Activated naive CD4-positive, alpha-beta T cell treated with anti-CD3 and anti-CD28 coated beads, Interleukin-2, amount 50 U/mL, for 24 hours (primary cell): ENCODE measurements around the gene RNF180.

Experiments used
- H3K27ac Mint-ChIP-seq: one replicate; pipeline ENCODE4 v1.8.0; 2021; ENCODE audit warnings: mild to moderate bottlenecking, mixed read lengths
- H3K27me3 Mint-ChIP-seq: one replicate; pipeline ENCODE4 v1.8.0; 2021; ENCODE audit warnings: mixed read lengths
- H3K36me3 Mint-ChIP-seq: one replicate; pipeline ENCODE4 v1.8.0; 2021; ENCODE audit warnings: mixed read lengths
- H3K4me1 Mint-ChIP-seq: one replicate; pipeline ENCODE4 v1.8.0; 2021; ENCODE audit warnings: mixed read lengths
- H3K4me3 Mint-ChIP-seq: one replicate; pipeline ENCODE4 v1.8.0; 2021; ENCODE audit warnings: mild to moderate bottlenecking, mixed read lengths
- H3K9me3 Mint-ChIP-seq: one replicate; pipeline ENCODE4 v1.8.0; 2021; ENCODE audit warnings: mixed read lengths

The RNF180 gene

DNA sequence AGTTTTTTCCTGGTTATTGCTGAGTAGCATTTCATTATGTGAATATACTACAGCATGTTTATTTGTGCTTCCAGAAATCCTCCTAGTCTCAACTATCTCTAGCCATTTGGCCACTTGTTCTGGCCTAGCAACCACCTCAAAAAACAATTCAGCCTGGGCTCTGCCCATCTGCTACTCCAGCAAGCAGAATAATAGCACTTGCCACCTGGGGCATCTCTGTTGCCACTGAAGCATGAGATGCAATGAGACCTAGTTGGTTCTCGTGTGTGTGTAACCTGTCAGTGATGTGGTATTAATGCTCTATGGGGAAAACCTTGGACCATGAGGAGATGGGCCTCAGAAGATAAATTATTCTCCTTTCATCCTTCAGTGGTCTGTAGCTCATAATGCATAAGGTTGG lies 129.5 kb downstream of the RNF180 start:
- H3K36me3 Mint-ChIP-seq: no peaks in the 10 kb centered on the region
- H3K27me3 Mint-ChIP-seq: no peaks in the 10 kb centered on the region
- no peak overlapping the region for H3K27ac Mint-ChIP-seq
- H3K4me1 Mint-ChIP-seq: no peaks in the 10 kb centered on the region
- peaks cover 8% of the 10 kb centered on the region for H3K9me3 Mint-ChIP-seq
- H3K4me3 Mint-ChIP-seq: no peak overlapping the region

DNA sequence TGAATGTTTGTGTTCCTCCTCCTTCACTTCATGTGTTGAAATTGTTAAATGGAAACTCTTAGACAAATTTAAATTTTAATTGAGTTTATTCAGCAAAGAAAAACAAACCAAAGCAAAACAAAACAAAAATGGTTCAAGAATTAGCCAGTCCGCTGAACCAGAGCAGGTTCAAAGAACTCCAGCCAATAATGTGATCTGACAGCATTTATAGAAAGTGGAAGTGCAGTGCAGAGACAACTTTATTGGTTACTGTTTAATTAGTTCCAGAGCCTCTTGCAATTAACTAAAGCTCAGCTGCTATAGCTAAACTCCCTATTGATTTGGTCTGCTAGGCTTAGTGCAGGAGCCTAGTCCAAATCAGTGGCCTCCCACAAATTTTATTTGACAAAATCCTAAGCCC lies 132.9 kb downstream of the RNF180 start:
- H3K27me3 Mint-ChIP-seq: no peaks in the 10 kb centered on the region
- H3K36me3 Mint-ChIP-seq: no peaks in the 10 kb centered on the region
- no peaks in the 10 kb centered on the region for H3K4me1 Mint-ChIP-seq
- no peak overlapping the region for H3K4me3 Mint-ChIP-seq
- H3K9me3 Mint-ChIP-seq: peaks cover 8% of the 10 kb centered on the region
- H3K27ac Mint-ChIP-seq: no peak overlapping the region

DNA sequence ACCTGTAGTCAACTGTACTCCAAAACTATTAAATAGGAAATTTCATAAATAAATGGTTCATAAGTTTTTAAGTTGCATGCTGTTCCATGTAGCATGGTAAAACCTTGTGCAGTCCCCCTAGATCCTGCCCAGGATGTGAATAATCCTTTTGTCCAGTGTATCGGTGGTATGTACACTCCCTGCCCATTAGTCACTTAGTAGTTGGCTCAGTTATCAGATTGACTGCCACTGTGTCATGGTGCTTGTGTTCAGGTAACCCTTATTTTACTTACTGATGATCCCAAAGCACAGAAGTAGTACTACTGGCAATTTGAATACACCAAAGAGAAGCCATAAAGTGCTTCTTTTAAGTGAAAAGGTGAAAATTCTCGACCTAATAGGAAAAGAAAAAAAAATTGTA lies 134.2 kb downstream of the RNF180 start:
- H3K9me3 Mint-ChIP-seq: peaks cover 8% of the 10 kb centered on the region
- H3K36me3 Mint-ChIP-seq: no peaks in the 10 kb centered on the region
- H3K4me3 Mint-ChIP-seq: no peak overlapping the region
- H3K27ac Mint-ChIP-seq: no peak overlapping the region
- H3K27me3 Mint-ChIP-seq: no peaks in the 10 kb centered on the region
- no peaks in the 10 kb centered on the region for H3K4me1 Mint-ChIP-seq

DNA sequence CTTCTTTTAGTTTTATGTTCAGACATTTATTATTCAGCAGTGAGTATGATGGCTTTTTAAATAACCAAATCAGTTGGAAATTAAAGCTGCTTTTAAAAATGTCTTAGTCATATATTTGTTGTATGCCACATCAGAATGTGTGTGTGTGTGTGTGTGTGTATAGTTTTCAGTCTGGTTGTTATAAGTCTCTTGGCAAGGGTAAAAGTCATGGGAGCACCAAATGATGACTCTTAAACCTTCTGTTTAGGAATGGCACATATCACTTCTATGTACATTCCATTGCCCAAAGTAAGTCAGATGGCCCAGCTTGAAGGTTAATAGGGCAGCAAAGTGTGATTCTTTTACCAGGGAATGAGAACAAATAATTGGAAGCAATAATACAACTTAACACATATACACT lies 135.9 kb downstream of the RNF180 start:
- Mint-ChIP-seq H3K36me3 (no peaks in the 10 kb centered on the region), H3K27ac (no peak overlapping the region), H3K4me3 (no peak overlapping the region), H3K27me3 (no peaks in the 10 kb centered on the region), H3K4me1 (no peaks in the 10 kb centered on the region), H3K9me3 (peaks cover 8% of the 10 kb centered on the region)

DNA sequence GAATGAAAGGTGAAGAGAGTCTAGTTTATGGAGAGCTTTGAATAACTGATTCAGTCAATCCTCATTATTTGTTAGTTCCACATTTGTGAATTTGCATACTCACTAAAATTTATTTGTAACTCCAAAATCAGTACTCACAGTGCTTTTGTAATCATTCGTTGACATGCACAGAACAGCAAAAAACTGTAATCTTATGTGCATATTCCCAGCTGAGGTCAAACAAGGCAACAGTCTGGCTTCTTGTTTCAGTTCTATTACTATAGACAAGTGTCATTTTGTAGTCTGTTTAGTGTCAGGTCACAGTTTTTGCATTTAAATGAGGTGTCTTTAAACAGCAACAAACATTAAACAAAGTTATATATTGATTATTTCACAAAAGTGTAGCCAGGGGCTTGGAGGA lies 142.5 kb downstream of the RNF180 start:
- H3K4me3 Mint-ChIP-seq: no peak overlapping the region
- no peak overlapping the region for H3K27ac Mint-ChIP-seq
- no peaks in the 10 kb centered on the region for H3K27me3 Mint-ChIP-seq
- no peaks in the 10 kb centered on the region for H3K4me1 Mint-ChIP-seq
- peaks cover 5% of the 10 kb centered on the region for H3K9me3 Mint-ChIP-seq
- no peaks in the 10 kb centered on the region for H3K36me3 Mint-ChIP-seq

DNA sequence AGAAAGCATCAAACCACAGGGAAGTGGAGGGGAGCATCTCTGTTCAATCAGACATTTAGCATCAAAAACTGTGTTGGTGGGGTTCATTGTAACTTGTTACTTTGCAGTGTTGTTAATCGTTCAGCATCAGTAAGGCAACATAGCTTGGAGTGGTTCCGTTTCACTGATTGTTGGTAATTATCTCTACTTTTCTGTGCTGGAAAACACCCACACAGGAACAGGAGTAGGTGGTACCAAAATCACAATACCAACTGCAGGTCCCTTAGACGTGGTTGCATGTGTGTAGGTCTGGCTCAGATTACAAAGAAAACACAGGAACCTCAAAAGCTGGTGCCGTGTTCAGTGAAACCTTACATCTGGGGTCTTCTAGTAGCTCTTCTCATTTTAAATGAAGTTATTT lies 146.8 kb downstream of the RNF180 start:
- no peaks in the 10 kb centered on the region for H3K4me1 Mint-ChIP-seq
- no peak overlapping the region for H3K4me3 Mint-ChIP-seq
- H3K27ac Mint-ChIP-seq: no peak overlapping the region
- H3K36me3 Mint-ChIP-seq: no peaks in the 10 kb centered on the region
- H3K27me3 Mint-ChIP-seq: no peaks in the 10 kb centered on the region
- H3K9me3 Mint-ChIP-seq: peaks cover 5% of the 10 kb centered on the region

DNA sequence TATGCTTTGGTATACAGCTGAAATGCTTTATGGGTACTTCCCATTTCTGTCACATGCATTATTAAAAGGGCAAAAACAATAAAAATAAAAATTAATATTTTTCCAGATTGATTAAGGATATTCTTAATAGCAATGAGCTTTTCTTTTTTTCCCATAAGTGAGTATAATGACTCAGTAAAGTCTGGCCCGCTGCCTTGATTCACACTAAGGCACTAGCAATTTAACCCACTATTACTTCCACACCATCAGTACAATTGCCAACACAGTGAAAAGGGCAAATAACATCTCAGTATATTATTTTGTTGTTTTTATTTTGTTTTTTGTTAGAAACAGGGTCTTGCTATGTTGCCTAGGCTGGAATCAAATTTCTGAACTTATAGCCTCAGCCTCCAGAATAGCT lies 150.1 kb downstream of the RNF180 start:
- no peaks in the 10 kb centered on the region for H3K4me1 Mint-ChIP-seq
- no peaks in the 10 kb centered on the region for H3K27me3 Mint-ChIP-seq
- H3K9me3 Mint-ChIP-seq: no peaks in the 10 kb centered on the region
- no peak overlapping the region for H3K4me3 Mint-ChIP-seq
- no peak overlapping the region for H3K27ac Mint-ChIP-seq
- H3K36me3 Mint-ChIP-seq: no peaks in the 10 kb centered on the region

DNA sequence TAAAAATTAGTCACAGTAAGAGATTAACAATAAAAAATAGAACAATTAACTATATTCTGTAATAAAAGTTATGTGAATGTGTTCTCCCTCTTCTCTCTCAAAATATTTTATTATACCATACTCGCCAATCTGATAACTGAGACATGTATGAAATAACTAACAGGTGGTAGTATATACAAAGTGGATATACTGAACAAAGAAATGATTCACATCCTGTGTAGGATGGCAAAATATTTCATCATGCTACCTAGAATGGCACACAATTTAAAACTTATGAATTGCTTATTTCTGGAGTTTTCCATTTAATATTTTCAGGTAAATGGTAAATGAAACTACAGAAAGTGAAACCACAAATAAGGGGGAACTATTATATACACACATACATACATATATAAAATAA lies 152.5 kb downstream of the RNF180 start:
- Mint-ChIP-seq H3K4me3 (no peak overlapping the region), H3K27ac (no peak overlapping the region), H3K4me1 (no peaks in the 10 kb centered on the region), H3K36me3 (no peaks in the 10 kb centered on the region), H3K27me3 (no peaks in the 10 kb centered on the region), H3K9me3 (no peaks in the 10 kb centered on the region)

DNA sequence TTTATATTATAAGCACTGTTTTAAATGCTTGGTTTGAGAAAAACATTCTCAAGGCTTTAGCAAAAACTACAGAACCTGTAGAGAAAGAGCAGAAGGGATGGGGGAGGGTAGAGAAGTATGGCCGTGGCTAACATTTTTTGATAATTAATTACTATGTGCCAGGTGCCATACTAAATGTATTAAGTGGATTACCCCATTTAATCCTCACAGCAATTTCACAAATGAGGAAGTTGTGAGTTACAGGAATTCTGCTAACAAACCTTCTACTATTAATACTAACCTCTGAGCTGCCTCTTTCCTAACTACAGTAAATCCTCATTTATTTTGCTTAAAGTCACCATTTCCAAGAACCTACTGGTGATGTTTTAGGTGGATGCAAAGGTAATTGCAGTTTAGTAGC lies 157.9 kb downstream of the RNF180 start:
- no peaks in the 10 kb centered on the region for H3K27me3 Mint-ChIP-seq
- H3K36me3 Mint-ChIP-seq: no peaks in the 10 kb centered on the region
- no peak overlapping the region for H3K4me3 Mint-ChIP-seq
- H3K9me3 Mint-ChIP-seq: no peaks in the 10 kb centered on the region
- H3K4me1 Mint-ChIP-seq: no peaks in the 10 kb centered on the region
- H3K27ac Mint-ChIP-seq: no peak overlapping the region

DNA sequence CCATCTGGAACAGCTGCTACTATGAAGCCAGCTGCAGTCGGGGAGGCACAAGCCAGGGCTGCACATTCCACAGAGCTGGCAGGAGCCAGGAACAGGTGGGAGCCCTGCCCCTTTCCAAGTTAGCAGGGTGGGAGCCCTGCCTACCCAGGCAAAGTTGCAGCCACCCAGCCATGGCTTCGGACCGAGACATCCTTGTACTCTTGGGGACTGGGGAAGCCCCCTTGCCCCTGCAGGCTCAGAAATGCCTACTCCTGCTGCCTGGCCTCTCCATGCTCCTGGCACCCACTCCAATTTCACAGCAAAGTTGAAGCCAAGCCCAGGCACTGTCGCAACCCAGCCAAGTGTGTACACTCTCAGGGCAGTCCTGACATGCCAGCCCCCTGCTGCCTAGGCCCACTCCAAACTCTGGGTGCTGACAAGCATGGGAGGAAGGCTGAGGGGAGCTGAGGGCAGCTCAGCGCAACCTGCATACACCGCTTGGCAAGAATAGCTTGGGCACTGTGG lies 165.1 kb downstream of the RNF180 start:
- Mint-ChIP-seq H3K27me3 (no peaks in the 10 kb centered on the region), H3K4me1 (no peaks in the 10 kb centered on the region), H3K27ac (no peak overlapping the region), H3K9me3 (no peaks in the 10 kb centered on the region), H3K36me3 (no peaks in the 10 kb centered on the region), H3K4me3 (no peak overlapping the region)

DNA sequence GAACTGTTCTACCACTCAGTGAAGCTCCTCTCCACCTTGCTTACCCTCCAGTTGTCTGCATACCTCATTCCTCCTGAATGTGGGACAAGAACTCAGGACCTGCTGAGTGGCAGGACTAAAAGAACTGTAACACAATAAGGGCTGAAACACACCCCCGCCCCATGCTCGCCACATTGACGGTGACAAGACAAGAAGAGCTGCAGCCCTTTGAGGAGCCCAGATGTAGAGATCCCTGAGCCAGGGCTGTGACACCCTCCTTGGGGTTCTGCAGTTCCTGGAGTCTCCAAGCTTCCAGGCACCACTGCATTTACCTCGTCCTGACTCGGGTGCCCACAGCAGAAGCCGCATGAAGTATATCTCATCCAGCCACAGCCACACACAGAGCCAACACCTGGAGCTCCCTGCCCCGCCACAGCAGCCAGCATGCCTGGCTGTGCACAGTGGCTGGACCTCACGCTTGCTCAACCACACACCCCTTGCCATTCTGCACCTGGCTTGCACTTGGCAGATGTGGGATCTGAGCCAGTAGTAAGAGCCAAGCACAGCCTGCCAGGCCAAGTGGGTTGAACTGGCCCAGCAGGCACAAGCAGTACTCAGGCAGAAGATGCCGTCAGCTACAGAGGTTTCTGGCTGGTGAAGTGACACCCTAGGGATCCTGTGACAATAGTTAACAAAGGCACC lies 166.1 kb downstream of the RNF180 start:
- Mint-ChIP-seq H3K27ac (no peak overlapping the region), H3K27me3 (no peaks in the 10 kb centered on the region), H3K4me3 (no peak overlapping the region), H3K9me3 (no peaks in the 10 kb centered on the region), H3K36me3 (no peaks in the 10 kb centered on the region), H3K4me1 (no peaks in the 10 kb centered on the region)

DNA sequence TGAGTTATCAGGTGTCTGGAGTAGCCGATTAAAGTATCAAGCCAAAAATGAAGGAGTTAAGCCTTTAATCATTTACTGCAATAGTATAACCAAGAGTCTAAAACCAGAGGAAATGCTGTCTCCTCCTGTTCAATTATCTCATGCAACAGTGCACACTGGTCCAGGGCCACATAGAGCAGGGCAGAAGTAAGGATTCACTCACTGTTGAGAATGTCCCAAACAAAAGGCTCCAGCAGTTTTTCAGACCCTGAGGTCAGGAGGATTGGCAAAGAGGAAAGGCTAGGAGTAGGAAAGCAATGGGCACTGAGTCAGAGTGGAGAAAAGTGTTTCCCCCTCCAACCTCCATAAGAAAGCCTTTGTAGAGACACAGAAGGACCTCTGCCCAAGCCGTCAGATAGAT lies 168.2 kb downstream of the RNF180 start:
- Mint-ChIP-seq H3K36me3 (no peaks in the 10 kb centered on the region), H3K4me3 (no peak overlapping the region), H3K9me3 (peaks cover 5% of the 10 kb centered on the region), H3K27me3 (no peaks in the 10 kb centered on the region), H3K27ac (no peak overlapping the region), H3K4me1 (no peaks in the 10 kb centered on the region)

DNA sequence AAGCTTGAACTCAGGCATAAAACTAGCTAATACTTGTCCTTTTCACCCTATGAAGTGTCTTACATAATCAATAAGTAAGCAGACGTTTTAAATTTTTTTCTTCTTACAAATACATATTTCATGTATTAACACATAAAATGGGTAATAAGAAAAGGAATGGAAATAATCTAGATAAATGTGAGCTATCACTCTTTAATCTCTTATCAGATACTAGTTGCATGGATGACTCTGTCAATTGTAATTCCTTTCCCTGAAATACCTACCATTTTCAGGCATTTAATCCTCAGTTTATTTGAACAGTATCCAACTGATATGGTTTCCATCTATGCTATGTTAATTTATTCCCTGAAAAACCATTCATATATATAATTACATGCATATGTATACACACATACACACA lies 174.1 kb downstream of the RNF180 start:
- Mint-ChIP-seq H3K27ac (no peak overlapping the region), H3K27me3 (no peaks in the 10 kb centered on the region), H3K9me3 (peaks cover 7% of the 10 kb centered on the region), H3K4me1 (no peaks in the 10 kb centered on the region), H3K4me3 (no peak overlapping the region), H3K36me3 (no peaks in the 10 kb centered on the region)

DNA sequence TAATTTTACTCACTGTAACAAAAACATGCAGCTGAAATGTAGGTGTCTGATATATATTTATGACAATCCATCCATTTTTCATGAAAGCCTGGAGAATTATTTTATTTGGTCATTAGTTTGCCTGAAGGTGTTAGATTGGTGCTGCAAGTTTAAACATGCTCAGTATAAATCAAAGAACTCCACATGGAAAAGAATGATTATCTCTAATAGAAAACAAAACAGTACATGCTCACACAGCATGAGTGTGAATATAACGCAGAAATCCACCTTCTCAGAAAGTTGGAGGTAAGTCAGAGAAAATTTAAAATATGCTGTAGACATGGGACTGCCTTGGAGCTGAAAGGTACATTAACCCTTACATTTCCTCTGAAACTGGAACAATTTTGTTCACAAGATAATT lies 174.7 kb downstream of the RNF180 start:
- Mint-ChIP-seq H3K27me3 (no peaks in the 10 kb centered on the region), H3K36me3 (no peaks in the 10 kb centered on the region), H3K9me3 (peaks cover 7% of the 10 kb centered on the region), H3K4me1 (no peaks in the 10 kb centered on the region), H3K27ac (no peak overlapping the region), H3K4me3 (no peak overlapping the region)

DNA sequence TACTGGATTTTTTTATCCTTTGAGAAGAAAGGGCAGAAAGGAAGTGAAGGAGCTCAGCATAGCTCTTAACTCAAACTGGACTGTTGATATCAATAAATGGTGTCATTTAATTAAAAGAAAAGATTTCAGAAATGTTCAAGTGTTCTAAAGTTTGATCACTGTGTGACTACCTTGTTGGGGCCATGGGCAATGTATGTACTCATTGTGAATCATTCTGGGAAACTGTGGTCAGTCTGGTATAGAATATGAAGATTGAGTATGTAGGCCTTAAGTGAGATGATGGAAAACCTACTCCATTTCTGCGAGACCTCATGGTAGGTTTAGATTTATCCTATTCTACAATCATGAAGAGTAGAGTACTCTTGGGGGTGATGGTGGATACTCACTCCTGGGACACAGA lies 175.7 kb downstream of the RNF180 start:
- no peak overlapping the region for H3K27ac Mint-ChIP-seq
- H3K27me3 Mint-ChIP-seq: no peaks in the 10 kb centered on the region
- peaks cover 7% of the 10 kb centered on the region for H3K9me3 Mint-ChIP-seq
- no peaks in the 10 kb centered on the region for H3K4me1 Mint-ChIP-seq
- H3K36me3 Mint-ChIP-seq: no peaks in the 10 kb centered on the region
- H3K4me3 Mint-ChIP-seq: no peak overlapping the region

DNA sequence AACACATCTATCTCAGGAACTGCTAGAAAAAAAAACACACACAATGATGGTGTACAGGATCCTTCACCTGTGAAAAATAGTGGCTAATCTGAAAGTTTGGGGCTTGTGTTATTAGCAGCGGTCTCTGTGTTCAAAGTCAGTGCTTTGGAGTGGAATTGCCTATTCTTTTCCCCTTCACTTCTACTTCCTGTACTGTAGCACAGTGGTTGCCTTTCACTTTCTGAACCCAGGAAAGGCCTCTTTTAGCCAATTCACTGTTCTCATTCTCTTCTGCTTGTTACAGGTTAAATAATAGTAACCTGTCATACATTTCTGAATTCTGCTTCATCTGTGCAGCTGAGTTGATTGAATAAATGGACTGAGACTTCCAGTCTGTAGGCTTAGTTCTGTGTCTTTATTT lies 178.9 kb downstream of the RNF180 start:
- no peaks in the 10 kb centered on the region for H3K9me3 Mint-ChIP-seq
- no peak overlapping the region for H3K27ac Mint-ChIP-seq
- H3K27me3 Mint-ChIP-seq: no peaks in the 10 kb centered on the region
- H3K4me1 Mint-ChIP-seq: no peaks in the 10 kb centered on the region
- H3K4me3 Mint-ChIP-seq: no peak overlapping the region
- H3K36me3 Mint-ChIP-seq: no peaks in the 10 kb centered on the region

DNA sequence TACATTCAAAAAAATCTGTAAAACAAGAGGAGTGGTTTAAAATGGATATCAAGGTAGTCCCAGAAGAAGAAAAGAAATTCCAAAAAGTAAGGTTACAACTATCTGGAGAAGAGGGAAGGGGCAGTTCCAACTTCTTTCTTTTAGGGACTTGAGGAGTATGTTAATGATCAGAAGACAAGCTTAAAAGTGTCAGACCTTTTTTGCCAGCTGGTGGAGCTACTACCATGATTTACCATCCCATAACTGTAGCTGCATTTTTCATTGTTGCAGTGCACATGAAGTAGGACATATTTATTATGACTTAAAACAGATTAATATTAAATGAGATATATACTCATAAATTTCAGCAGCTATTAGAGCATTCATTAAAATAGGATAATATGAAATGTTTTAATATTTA lies 181.7 kb downstream of the RNF180 start:
- Mint-ChIP-seq H3K27ac (no peak overlapping the region), H3K36me3 (no peaks in the 10 kb centered on the region), H3K27me3 (no peaks in the 10 kb centered on the region), H3K9me3 (no peaks in the 10 kb centered on the region), H3K4me1 (no peaks in the 10 kb centered on the region), H3K4me3 (no peak overlapping the region)
